Upper lobe of right lung (tissue), 1 donor: Measurements from ENCODE around the gene MAN2B1. TPM values are rescaled to one million over a fixed set of nuclear protein-coding genes. Genes with fewer than 3 reads are reported as not detected.
"Not testable (repeated sequence)": the region's sequence is repeated elsewhere in the genome, so short reads cannot be mapped to it uniquely, and the experiment has no call there.

Experiments used
- ATAC-seq: fragments of 200-7000 bp; cut with Tn5 transposase; one replicate; pipeline ENCODE4 v1.9.1; 2020; ENCODE audit warnings: mild to moderate bottlenecking, moderate library complexity
- DNase-seq: peaks from one replicate; pipeline ENCODE4 v3.0.0-alpha.2; 2020
- H3K27ac ChIP-seq: fragments of 200-600 bp; one replicate; pipeline ENCODE4 v1.8.0; 2022
- H3K27me3 ChIP-seq: fragments of 200-600 bp; one replicate; pipeline ENCODE4 v1.8.0; 2022; ENCODE audit warnings: mild to moderate bottlenecking
- H3K36me3 ChIP-seq: fragments of 200-600 bp; one replicate; pipeline ENCODE4 v1.8.0; 2022
- H3K4me1 ChIP-seq: fragments of 200-600 bp; one replicate; pipeline ENCODE4 v1.8.0; 2022
- H3K4me3 ChIP-seq: fragments of 200-600 bp; one replicate; pipeline ENCODE4 v1.8.0; 2022; ENCODE audit warnings: mild to moderate bottlenecking
- H3K9me3 ChIP-seq: fragments of 200-600 bp; one replicate; pipeline ENCODE4 v1.8.0; 2022
- intact Hi-C: fragments of 100-400 bp; cut with DNase I; formaldehyde crosslinking; loops from one replicate; pipeline ENCODE4 v1.11.0; 2022
- total RNA-seq: library from RNA; stranded (reverse); fragmentation: NEBNext Ultra II Directional; extraction: Animal tissue kit (Norgen Biotek cat#: 25700); gene quantifications from one replicate; pipeline ENCODE4 v1.2.1, GENCODE V29; 2021
- TF ChIP-seq, protein P1 (sequence below): fragments of 200-600 bp; IDR thresholded peaks from one replicate; pipeline ENCODE4 v1.8.0; 2022; ENCODE audit warnings: antibody characterized with exemption
- donor health status: DM: no; HTN: yes; CAD: no; lungs with severe emphysema.

Gene MAN2B1
- total RNA-seq, 1 donor from 2014 or later: 174 TPM

- intact Hi-C loops: no loop called here
- H3K4me3 ChIP-seq: no peak within 1 kb of the TSS
- H3K9me3 ChIP-seq: no peaks in the 10 kb centered on the region
- no peaks in the 10 kb centered on the region for H3K27me3 ChIP-seq
- no peak for DNase-seq
- H3K4me1 ChIP-seq: no peaks in the 10 kb centered on the region
- H3K36me3 ChIP-seq: no peaks in the 10 kb centered on the region
- ATAC-seq: no peak
- H3K27ac ChIP-seq: no peak within 1 kb of the TSS
- TF ChIP-seq, protein P1, sequence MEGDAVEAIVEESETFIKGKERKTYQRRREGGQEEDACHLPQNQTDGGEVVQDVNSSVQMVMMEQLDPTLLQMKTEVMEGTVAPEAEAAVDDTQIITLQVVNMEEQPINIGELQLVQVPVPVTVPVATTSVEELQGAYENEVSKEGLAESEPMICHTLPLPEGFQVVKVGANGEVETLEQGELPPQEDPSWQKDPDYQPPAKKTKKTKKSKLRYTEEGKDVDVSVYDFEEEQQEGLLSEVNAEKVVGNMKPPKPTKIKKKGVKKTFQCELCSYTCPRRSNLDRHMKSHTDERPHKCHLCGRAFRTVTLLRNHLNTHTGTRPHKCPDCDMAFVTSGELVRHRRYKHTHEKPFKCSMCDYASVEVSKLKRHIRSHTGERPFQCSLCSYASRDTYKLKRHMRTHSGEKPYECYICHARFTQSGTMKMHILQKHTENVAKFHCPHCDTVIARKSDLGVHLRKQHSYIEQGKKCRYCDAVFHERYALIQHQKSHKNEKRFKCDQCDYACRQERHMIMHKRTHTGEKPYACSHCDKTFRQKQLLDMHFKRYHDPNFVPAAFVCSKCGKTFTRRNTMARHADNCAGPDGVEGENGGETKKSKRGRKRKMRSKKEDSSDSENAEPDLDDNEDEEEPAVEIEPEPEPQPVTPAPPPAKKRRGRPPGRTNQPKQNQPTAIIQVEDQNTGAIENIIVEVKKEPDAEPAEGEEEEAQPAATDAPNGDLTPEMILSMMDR: no peak
Observed at GRCh38 chr19:12687496-12688196, 21.1 kb upstream of the MAN2B1 start, which contains the start of gene GNG14. GNG14 (plus strand) TSS chr19:12687998; CDS start chr19:12688049, 51 bp downstream.

DNA sequence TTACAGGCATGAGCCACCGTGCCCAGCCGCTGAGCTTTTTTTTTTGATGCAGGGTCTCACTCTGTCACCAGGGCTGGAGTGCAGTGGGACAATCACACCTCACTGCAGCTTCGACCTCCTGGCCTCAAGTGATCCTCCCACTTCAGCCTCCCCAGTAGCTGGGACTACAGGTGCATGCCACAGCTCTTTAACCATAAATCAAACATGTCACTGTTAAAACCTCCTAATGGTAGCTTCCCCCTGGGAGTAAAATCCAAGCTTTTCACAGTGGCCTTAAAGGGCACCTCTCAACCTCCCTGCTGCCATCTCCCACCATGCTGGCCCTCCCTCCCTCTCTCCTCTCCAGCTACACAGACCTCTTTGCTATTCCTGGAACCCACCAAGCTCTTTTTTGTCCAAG, 19.3 kb upstream of the MAN2B1 start:
- DNase-seq: no peak
- intact Hi-C loops: no loop called here
- Histone ChIP-seq H3K27me3 (no peaks in the 10 kb centered on the region), H3K4me3 (no peak overlapping the region), H3K4me1 (peaks cover 3% of the 10 kb centered on the region), H3K36me3 (no peaks in the 10 kb centered on the region), H3K9me3 (no peaks in the 10 kb centered on the region), H3K27ac (no peak overlapping the region)
- ATAC-seq: no peak
- TF ChIP-seq, protein P1: no peak

DNA sequence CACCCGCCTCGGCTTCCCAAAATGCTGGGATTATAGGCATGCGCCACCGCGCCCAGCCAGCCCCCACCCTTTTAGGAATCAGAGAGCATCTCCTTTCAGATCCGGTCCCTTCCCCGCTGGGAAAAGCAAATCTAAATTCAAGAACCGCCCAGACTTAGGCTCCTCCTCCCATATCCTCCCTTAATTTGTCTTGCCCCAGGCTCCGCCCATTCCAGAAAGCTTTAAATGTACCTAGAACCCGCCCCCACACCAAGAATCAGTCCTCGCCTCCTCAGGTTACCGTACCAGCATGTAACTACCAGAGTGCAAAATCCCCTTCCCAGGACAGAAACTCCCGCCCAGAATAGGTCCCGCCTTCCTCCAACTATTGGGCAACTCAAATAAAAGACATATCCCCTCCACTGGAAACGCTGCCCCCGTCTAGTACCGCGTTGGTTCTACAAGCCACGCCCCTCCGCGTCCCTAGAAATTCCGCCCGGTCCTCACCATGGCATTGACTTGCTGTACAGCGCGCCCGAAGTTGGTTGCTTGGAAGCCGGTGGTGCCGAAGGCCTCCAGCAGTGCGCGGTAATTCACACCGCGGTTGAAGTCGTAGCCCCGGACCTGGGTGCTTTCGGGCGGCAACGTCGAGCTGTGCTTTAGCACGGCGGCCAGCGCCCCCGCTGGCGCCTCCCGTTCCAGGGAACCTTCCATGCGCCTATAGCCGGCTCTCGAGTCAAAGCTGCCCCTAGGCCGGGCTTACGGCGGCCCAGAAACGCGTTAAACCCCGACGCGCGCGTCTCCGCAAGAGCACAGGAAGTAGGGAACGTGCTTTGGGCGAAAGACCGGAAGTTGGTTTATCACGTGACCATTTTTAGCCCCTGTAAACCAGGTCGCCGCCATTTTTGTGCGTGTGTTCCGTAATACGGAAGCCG, 14.8 kb upstream of the MAN2B1 start, which contains the start of gene DHPS:
DHPS (minus strand) TSS at position 807 of the 914 bp plus-strand sequence; CDS start at position 693, 114 bp downstream.
- ATAC-seq (peak; percentile 91), DNase-seq (peak; percentile 92)
- TF ChIP-seq, protein P1: no peak
- Histone ChIP-seq H3K4me1 (peaks cover 8% of the 10 kb centered on the region), H3K9me3 (no peaks in the 10 kb centered on the region), H3K36me3 (peaks cover 36% of the 10 kb centered on the region), H3K4me3 (peak within 1 kb of the TSS; percentile 91), H3K27me3 (no peaks in the 10 kb centered on the region), H3K27ac (peak within 1 kb of the TSS; percentile 98)
- intact Hi-C loops: no loop called here

GRCh38 chr19:12680034-12680433, 13.5 kb upstream of the MAN2B1 start:
- Histone ChIP-seq H3K9me3 (no peaks in the 10 kb centered on the region), H3K27ac (no peak overlapping the region), H3K4me1 (peaks cover 8% of the 10 kb centered on the region), H3K4me3 (no peak overlapping the region), H3K27me3 (no peaks in the 10 kb centered on the region), H3K36me3 (peaks cover 49% of the 10 kb centered on the region)
- ATAC-seq: no peak
- intact Hi-C loops: no loop called here
- DNase-seq: no peak
- TF ChIP-seq, protein P1: no peak

DNA sequence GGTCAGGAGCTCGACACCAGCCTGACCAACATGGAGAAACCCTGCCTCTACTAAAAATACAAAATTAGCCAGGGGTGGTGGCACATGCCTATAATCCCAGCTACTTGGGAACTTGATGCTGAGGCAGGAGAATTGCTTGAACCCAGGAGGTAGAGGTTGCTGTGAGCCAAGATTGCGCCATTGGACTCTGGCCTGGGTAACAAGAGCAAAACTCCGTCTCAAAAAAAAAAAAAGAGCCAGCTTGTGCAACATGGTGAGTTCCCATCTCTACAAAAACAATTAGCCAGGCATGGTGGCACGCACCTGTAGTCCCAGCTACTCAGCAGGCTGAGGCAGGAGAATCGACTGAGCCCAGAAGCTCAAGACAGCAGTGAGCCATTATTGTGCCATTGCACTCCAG, 11.5 kb upstream of the MAN2B1 start:
- not testable (repeated sequence) for H3K4me1 ChIP-seq, DNase-seq, ATAC-seq, H3K4me3 ChIP-seq, H3K9me3 ChIP-seq, H3K27me3 ChIP-seq, H3K27ac ChIP-seq
- H3K36me3 ChIP-seq: peaks cover 69% of the 10 kb centered on the region
- intact Hi-C loops: loop anchor here (10.0 kb wide), 1 partner anchor 113 kb away; no protein-coding TSS in a partner anchor

DNA sequence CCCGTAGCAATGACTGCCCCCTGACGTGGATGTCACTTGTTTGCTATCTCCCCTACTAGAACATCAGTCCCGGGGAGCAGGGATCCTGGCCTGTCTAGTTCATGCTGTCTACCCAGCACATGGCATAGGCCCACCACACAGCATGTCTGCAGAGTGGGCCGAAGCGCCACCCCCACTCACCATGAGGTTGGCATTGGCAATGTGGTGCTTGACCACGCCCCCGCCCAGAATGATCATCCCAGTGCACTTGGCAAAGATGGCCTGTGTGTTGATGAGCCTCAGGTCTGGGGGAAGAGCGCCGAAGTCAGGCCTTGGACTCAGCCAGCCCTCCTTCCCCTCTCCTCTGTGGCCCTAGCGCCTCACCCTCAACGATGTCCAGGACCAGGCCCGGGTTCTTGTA, 10.4 kb upstream of the MAN2B1 start:
- Histone ChIP-seq H3K27ac (no peak overlapping the region), H3K27me3 (no peaks in the 10 kb centered on the region), H3K36me3 (peaks cover 78% of the 10 kb centered on the region), H3K4me1 (peaks cover 5% of the 10 kb centered on the region), H3K4me3 (no peak overlapping the region), H3K9me3 (no peaks in the 10 kb centered on the region)
- TF ChIP-seq, protein P1: no peak
- intact Hi-C loops: loop anchor here (10.0 kb wide), 1 partner anchor 112 kb away; no protein-coding TSS in a partner anchor
- ATAC-seq: no peak
- no peak for DNase-seq
